GM18526 (cell line): ENCODE measurements around the gene KCNG4.

Experiments used
- POLR2A ChIP-seq: IDR thresholded peaks from 3 replicates; pipeline ENCODE4 v1.6.1; 2011; ENCODE audit not compliant: insufficient read length; ENCODE audit errors: extremely low read depth

Gene KCNG4

DNA sequence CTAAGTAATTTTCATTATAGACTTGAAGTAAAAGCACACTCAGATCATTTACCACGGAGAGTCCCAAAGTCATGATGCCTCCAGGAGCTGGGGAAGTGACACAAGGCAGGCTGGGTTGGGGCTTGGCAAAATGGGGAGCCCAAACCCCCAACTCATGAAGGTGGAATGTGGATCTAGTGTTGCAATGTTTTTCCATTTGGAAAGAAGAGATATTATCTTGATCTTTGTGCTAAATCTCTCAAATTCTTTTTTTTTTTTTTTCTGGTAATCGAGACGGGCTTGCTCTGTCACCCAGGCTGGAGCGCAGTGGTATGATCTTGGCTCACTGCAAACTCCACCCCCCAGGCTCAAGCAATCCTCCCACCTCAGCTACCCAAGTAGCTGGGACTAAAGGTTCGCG, 7.5 kb upstream of the KCNG4 start:
- TF ChIP-seq POLR2A: no peak

GRCh38 chr16:84246679-84247077, 6.9 kb upstream of the KCNG4 start:
- no peak for TF ChIP-seq POLR2A

GRCh38 chr16:84245956-84246678, 6.3 kb upstream of the KCNG4 start:
- TF ChIP-seq POLR2A: no peak

DNA sequence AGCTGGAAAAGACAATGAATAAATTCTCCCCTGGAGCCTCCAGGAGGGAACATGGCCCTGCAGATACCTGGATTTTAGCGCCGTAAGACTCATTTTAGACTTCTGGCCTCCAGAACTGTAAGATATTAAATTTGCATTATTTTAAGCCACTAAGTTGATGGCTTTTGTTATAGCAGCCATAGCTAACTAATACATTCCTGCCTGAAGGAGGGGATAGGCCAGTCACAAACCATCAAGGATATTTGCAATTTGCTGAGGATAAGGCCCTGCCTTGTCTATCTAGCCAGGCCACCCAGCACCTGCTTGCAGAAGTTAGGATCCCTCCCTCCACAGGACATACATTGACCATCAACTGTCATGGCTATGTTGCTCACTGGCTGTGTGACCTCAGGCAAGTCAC, 4.9 kb upstream of the KCNG4 start:
- no peak for TF ChIP-seq POLR2A

DNA sequence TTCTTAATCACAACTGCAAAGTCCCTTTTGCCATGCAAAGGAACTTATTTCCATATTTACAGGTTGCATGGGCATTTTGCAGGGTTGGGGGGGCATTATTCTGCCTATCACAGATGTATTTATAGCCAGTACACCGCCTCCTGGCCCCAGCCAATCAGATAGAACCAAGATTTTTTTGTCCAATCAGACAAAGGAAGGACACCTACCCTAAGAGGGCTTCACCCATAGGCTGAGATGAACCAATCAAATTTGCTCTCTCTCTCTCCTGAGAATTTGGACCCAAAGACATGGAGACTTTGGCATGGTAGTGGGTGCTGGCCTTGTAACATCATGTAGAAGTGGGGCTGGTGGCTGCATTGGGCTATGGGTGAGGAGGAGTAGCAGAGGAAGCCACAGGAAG, 3.9 kb upstream of the KCNG4 start:
- TF ChIP-seq POLR2A: no peak

DNA sequence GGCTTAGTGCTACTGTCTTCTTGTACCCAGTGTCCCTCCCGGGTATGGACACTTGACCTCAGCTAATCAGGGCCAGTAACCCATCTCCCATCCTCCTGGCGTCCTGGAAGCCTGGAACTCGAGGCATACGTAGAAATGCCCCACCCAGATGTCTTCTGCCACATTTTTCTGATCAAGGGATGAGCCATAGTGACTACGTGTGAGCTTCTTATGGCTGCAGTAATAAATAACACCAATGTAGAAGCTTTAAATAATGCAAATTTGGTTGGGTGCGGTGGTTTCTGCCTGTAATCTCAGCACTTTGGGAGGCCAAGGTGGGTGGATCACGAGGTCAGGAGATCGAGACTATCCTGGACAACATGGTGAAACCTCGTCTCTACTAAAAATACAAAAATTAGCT, 3.0 kb upstream of the KCNG4 start:
- TF ChIP-seq POLR2A: no peak

DNA sequence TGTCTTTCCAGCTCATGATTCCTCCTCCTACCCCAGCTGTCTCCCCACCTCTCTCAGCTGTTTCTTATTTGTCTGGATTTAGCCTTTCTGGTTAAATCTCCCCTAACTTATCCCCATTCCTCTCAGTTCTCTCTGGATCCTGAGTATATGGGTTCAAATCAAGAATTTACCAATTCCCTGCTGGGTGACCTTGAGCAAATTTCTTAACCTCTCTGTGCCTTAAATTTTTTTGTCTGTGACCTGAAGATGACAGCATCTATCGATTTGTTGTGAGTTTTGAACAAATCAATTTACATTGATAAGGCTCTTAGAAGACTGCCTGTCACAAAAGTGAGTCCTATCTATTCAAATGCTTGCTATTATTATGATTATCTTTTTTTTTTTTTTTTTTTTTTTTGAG, 2.0 kb upstream of the KCNG4 start:
- no peak for TF ChIP-seq POLR2A

GRCh38 chr16:84240455-84240854, 643 bp upstream of the KCNG4 start:
- TF ChIP-seq POLR2A: no peak

GRCh38 chr16:84239141-84239769, 557 bp downstream of the KCNG4 start:
- TF ChIP-seq POLR2A: no peak

GRCh38 chr16:84237994-84238750, 1.6 kb downstream of the KCNG4 start:
- TF ChIP-seq POLR2A: no peak

DNA sequence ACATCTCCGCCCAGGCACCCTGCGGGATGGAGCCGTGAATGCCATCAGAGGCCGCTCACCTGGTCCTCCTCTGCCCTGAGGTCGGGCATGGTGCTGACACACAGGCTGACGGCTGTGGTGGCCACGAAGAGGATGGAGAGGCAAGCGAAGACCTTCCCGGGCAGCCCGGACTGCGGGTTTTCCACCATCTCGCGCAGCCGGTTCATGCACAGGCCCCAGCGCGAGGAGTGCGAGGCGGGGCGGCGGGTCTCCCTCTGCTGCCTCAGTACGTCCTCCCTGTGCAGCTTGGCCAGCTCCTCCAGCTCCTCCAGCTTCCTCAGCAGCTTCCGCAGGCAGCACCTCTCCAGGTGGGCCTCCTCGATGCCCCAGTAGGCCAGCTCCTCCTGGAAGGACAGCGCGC, 3.1 kb downstream of the KCNG4 start:
- TF ChIP-seq POLR2A: no peak

- no peak for TF ChIP-seq POLR2A
These were observed 5.2 kb downstream of the KCNG4 start for GRCh38 chr16:84234321-84235241.

GRCh38 chr16:84233748-84234147, 6.1 kb downstream of the KCNG4 start:
- TF ChIP-seq POLR2A: no peak

DNA sequence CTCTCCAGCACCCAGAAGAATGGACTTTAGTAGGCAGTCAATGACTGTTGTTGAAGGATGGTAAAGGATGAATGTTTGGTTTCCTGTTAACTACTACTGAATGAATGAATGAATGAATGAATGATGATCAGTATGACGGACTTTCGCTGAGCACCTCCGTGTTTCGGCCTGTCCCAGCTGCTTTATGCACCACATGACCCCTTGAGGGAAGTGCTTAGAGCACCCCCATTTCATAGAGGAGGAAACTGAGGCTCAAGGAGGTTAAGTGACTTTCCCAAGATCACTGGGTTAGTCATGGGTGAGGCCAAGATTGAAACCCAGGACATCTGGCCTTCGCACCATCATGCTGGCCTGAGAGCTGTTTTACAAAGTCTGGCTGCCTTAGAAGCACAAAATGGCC, 6.8 kb downstream of the KCNG4 start:
- TF ChIP-seq POLR2A: no peak

DNA sequence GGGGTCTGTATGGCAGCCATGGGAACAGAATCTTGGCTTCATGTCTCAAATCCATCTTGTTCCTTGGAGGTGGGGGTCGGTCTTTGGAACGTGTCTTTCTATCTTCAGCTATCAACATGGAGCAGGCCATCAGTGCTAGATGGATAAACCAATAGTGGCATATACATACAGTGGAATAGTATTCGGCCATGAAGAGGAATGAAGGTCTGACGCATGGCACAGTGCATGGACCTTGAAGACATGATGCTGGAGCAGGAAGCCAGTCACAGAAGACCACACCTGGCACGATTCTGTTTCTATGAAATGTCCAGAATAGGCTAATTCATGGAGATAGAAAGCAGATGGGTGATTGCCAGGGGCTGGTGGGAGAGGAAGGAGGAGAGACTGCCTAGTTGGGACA, 7.8 kb downstream of the KCNG4 start:
- TF ChIP-seq POLR2A: no peak
